DND-41 (cell line): ENCODE results near the gene THYN1.

ENCODE experiments used
- EZH2 ChIP-seq: IDR thresholded peaks from 3 replicates; pipeline ENCODE4 v1.6.1; 2012; ENCODE audit warnings: borderline replicate concordance, low read depth, mild to moderate bottlenecking, moderate library complexity, low read length, inconsistent platforms; ENCODE audit not compliant: severe bottlenecking
- TF ChIP-seq, protein P1 (sequence below): IDR thresholded peaks from 2 replicates; pipeline ENCODE4 v1.5.1; 2012; ENCODE audit warnings: borderline replicate concordance, low read length, moderate library complexity, mild to moderate bottlenecking; ENCODE audit not compliant: poor library complexity, severe bottlenecking; ENCODE audit errors: extremely low read depth

DNA sequence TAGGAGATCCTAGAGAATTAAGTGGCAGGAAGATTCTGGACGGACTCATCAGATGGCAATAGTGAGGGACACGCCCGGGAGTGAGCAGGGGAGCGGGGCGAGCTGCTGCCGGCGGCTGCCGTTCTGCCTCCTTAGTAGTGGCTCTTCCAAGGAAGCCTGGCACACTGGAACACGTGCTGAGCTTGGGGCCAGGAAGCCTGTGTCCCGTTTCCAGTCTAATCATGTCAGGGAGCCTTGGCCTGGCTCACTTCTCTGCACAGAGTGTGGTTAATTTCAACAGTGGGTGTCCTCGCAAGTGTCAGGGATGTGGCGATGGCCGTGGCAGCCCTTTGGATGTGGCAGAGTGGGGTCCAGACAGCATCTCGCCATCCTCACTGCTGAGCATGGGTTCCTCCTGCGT lies 39.5 kb upstream of the THYN1 start:
- TF ChIP-seq, protein P1, sequence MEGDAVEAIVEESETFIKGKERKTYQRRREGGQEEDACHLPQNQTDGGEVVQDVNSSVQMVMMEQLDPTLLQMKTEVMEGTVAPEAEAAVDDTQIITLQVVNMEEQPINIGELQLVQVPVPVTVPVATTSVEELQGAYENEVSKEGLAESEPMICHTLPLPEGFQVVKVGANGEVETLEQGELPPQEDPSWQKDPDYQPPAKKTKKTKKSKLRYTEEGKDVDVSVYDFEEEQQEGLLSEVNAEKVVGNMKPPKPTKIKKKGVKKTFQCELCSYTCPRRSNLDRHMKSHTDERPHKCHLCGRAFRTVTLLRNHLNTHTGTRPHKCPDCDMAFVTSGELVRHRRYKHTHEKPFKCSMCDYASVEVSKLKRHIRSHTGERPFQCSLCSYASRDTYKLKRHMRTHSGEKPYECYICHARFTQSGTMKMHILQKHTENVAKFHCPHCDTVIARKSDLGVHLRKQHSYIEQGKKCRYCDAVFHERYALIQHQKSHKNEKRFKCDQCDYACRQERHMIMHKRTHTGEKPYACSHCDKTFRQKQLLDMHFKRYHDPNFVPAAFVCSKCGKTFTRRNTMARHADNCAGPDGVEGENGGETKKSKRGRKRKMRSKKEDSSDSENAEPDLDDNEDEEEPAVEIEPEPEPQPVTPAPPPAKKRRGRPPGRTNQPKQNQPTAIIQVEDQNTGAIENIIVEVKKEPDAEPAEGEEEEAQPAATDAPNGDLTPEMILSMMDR: no peak
- no peak for TF ChIP-seq EZH2
